A549 (cell line): Measurements from ENCODE around the gene SNAPC5.
"Not testable (repeated sequence)": the region's sequence is repeated elsewhere in the genome, so short reads cannot be mapped to it uniquely, and the experiment has no call there.

Experiments used
- CTCF ChIP-seq: fragments of >200 bp; sonication (Bioruptor Twin); formaldehyde crosslinking; IDR thresholded peaks from 3 replicates; pipeline ENCODE4 v1.5.1; 2016
- REST ChIP-seq: fragments of 200-600 bp; sonication (generic); IDR thresholded peaks from 2 replicates; pipeline ENCODE4 v1.6.1; 2016; ENCODE audit warnings: antibody characterized with exemption, mild to moderate bottlenecking, moderate library complexity

GRCh38 chr15:66470825-66471224 is 26.7 kb downstream of the SNAPC5 start:
- not testable (repeated sequence) for TF ChIP-seq CTCF, REST
